H54 (cell line): Measurements from ENCODE around the gene HOXB5.

Experiments
- DNase-seq: peaks from one replicate; pipeline ENCODE4 v3.0.0; 2011; ENCODE audit warnings: low spot score, mixed read lengths; ENCODE audit not compliant: insufficient read length
- FAIRE-seq: peaks from 3 replicates; lab custom pipeline; 2011; peaks lifted over from hg19 to GRCh38; lab: Jason Lieb, UNC
- POLR2A ChIP-seq: IDR thresholded peaks from 2 replicates; pipeline ENCODE4 v1.6.1; 2011; ENCODE audit warnings: low read depth, mild to moderate bottlenecking, low read length

HOXB5 gene

DNA sequence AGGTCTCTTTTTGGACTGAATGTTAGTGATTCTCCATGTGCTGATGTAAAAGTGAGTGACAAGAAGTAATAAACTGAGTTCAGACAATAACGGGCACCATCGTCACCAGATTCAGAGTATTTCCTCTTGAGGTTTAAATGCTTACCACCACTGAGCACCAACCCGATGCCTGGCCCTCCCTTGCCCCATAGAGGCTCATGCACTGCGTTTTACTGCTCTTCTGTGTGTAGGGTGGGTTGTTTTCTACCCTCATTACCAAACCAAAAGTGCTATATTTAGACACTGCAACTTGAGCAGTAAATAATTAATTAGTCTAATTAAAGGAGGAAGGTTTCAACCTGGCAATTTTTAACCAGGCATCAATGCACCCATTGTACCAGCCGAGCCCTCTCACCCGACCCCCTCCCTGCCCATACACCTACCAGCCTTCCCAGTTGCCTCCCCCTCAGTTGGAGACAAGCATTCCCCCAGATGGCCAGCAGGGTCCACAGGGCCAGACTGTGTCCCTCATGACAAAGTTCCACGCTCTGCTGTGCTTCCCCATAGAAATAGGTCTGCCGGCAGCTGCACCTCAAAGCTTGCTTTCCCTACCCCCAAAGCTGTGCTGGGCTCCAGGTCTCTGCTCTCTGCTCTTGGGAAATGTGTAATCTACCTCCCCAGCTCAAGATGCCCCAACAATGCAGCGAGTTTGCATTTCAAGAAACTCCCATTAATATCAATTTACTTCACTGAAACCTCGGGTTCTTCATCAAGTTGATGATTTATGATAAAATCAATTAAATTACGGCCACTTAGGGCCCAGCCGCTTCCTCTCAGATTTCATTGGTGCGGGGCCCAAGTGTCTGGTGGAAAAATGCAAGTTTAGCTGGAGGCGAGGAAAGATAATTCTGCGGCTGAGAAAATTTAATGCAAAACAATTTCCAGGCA lies 31.4 kb downstream of the HOXB5 start:
- FAIRE-seq: no peak
- no peak for TF ChIP-seq POLR2A
- DNase-seq: no peak

- no peak for TF ChIP-seq POLR2A
- DNase-seq: no peak
- no peak for FAIRE-seq
Observed at GRCh38 chr17:48559840-48560817, 33.5 kb downstream of the HOXB5 start.

DNA sequence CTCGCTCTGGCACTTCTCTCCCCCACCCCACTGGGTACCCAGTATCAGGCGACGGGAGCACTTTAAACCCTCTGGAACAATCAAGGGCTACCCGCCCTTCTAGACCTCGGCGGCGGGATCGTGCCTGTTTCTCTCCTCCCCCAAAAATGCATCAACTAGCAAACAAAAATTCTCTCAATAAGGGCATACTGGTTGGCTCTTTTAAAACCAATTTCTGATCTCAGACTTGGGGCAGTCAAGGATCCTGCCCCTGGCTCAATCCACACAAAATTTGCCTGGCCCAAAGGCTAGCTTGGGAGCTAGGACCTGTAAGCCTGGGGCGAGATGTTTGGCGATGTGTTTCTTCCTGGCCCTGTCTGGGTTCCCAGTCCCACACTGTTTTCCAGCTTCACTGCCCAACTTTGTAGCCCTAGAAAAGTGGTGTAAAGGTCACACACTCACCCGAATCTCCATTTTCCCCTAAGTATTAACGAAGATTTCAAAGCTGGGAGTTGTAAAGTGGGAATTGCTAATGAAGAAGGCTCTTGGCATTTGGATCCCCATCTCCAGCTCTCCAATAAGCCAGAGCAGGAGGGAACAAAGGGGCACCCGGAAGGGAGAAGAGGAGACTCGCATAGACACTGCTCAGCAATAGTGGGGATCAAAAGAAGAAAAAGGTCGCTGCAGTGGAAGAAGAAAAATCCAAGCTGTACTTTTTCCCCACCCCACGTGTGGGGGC lies 34.3 kb downstream of the HOXB5 start:
- TF ChIP-seq POLR2A: no peak
- no peak for FAIRE-seq
- no peak for DNase-seq

DNA sequence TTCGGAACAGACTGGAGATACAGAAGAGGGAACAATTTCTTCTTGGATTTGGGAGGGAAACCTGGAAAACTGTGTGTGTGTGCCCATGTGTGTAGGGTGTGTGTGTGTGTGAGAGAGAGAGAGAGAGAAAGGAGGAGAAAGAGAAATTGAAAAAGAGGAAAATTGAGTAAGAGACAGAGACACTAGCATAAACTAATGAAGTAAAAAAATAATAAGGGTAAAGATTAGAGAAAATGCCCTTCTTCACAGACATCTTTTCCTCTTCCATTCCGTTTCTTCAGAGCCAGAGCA lies 34.8 kb downstream of the HOXB5 start:
- DNase-seq: no peak
- FAIRE-seq: no peak
- TF ChIP-seq POLR2A: no peak

DNA sequence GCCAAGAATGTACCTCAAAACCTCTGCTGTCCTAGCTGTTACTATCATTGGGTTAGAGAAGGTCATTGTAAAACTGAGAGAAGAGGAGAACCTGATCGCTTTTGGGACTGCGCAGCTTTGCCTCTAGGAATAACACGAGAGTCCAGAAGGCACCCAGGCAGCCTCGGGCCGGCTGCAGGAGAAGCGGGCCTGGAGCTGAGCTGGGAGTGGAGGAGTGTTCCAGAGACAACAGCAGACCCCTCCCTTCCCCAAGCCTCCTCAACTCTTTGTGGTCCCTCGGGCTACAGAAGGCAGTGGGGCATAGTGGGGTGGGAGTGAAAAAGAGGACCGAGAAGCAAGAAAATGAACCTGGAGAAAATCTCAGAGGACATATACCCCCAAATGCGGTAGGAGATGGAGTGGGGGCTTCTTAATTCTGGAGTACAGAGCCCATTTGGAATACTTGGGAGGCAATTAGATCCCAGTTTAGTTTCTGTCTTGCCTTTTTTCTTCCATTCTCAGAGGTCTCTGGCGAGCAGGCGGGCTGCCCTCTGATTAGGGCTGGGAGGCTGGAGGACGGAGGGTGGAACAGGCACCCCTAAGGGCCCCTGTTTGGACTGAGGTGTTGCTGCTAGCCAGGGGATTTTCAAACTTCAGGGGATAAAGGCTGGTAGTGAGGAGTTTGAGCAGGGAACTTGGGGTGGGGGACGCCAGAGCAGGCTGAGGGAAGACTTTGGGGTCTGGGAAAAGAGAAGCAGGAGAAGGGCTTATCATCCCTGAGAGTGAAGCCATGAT lies 35.3 kb downstream of the HOXB5 start:
- TF ChIP-seq POLR2A: no peak
- FAIRE-seq (no peak), DNase-seq (no peak)

GRCh38 chr17:48556576-48557401 lies 36.8 kb downstream of the HOXB5 start:
- DNase-seq (no peak), FAIRE-seq (no peak)
- TF ChIP-seq POLR2A: no peak

DNA sequence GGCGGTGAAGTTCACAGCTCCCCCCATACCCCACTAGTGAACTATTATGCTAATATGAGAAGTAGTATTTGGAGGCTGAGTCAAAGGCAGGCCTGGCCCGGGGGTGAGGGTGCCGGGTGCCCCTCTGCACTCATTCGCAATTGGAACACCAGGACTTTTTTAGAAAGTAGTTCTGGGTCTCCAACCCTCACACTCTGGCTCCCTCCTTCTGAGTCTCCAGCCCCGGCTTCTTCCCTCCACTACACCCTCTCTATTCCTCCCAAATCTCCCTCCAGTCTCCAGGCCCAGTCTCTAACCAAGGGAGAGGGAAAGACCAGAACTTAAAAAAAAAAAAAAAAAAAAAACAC lies 37.4 kb downstream of the HOXB5 start:
- FAIRE-seq: no peak
- no peak for DNase-seq
- no peak for TF ChIP-seq POLR2A

DNA sequence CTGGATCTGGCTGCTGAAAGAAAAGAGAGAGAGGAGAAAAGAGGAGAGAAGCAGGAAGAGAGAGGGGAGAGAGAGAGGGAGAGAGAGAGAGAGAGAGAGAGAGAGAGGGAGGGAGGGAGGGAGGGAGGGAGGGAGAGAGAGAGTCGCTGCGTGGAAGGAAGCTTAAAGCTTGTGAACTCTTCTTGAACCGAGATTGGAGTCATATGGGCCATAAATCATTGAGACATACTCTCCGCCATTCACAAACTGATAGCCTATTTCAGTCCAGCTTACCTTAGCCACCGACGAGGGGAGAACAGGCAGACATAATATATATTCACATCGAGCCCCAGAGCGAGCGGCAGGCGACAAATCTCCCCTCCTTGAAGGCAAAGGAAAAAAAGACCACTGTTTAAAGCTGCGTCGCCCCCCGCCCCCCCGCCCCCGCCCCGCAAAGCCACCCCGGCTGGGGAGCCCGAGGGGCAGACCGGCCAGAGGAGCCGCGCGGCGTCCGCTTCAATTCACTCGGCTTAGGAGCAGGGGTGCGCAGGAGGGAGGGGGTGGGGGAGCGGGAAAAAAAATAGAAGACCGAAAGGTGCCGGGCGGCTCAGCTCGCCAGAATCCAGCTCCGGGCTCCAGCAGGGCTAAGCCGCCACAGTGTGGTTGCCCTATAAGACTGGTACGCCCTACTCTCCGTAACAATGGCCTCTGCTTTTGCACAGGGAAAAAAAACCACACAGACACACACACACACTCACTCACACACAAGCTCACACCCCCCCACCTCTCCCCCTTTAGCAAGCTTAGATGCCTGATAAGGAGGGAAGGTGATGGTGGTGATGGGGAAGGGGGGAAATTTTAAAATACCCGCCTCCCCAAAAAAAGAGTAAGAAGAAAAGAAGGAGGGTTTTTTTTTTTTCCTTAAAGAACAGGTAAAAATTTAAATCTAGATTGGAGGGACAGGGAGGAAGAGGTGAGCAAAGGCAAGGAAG lies 38.0 kb downstream of the HOXB5 start:
- peak; percentile 95 for DNase-seq
- no peak for FAIRE-seq

GRCh38 chr17:48554412-48555257 lies 38.9 kb downstream of the HOXB5 start:
- DNase-seq: no peak
- no peak for TF ChIP-seq POLR2A
- no peak for FAIRE-seq

More for the DNA sequence above, 38.0 kb downstream of the HOXB5 start:
- no peak for TF ChIP-seq POLR2A

- DNase-seq (no peak), FAIRE-seq (no peak)
- no peak for TF ChIP-seq POLR2A
Observed at GRCh38 chr17:48553826-48554225, 39.8 kb downstream of the HOXB5 start.
